H1 (cell line): ENCODE results near the gene IDI2. TPM values are rescaled to one million over a fixed set of nuclear protein-coding genes. Genes with fewer than 3 reads are reported as not detected.

ENCODE experiments used
- CHD1 ChIP-seq: IDR thresholded peaks from 2 replicates; pipeline ENCODE4 v1.6.1; 2012; ENCODE audit warnings: low read depth, low read length, improper control_type of control experiment
- CHD7 ChIP-seq: fragments of 300-600 bp; sonication (generic); IDR thresholded peaks from 2 replicates; pipeline ENCODE4 v1.7.1; 2012; ENCODE audit warnings: low read length, moderate library complexity, mild to moderate bottlenecking, inconsistent platforms; ENCODE audit not compliant: insufficient replicate concordance
- CREB1 ChIP-seq: IDR thresholded peaks from 2 replicates; pipeline ENCODE4 v1.6.1; 2012; ENCODE audit warnings: inconsistent platforms
- GABPA ChIP-seq: IDR thresholded peaks from 2 replicates; pipeline ENCODE4 v1.6.1; 2011; ENCODE audit warnings: mild to moderate bottlenecking, low read length, moderate library complexity, borderline replicate concordance; ENCODE audit not compliant: insufficient read depth
- GTF2F1 ChIP-seq: IDR thresholded peaks from 2 replicates; pipeline ENCODE4 v1.6.1; 2012; ENCODE audit warnings: low read depth, low read length, improper control_type of control experiment, borderline replicate concordance
- HDAC2 ChIP-seq, 2 experiments: fragments of 300-600 bp in 1 of 2; sonication (generic) in 1 of 2; IDR thresholded peaks; 2 replicates each; pipeline ENCODE4 v1.6.1; 2011 to 2012; ENCODE audit warnings: low read depth in 2 of 2, low read length in 2 of 2, mild to moderate bottlenecking in 2 of 2, moderate library complexity in 2 of 2, borderline replicate concordance in 1 of 2, inconsistent platforms in 1 of 2
- NANOG ChIP-seq: IDR thresholded peaks from 2 replicates; pipeline ENCODE4 v1.6.1; 2011; ENCODE audit warnings: low read length, low read depth, mild to moderate bottlenecking, inconsistent platforms; ENCODE audit not compliant: insufficient read depth, poor library complexity, severe bottlenecking
- SP4 ChIP-seq: IDR thresholded peaks from 2 replicates; pipeline ENCODE4 v1.6.1; 2012; ENCODE audit warnings: low read length, inconsistent platforms
- polyA plus RNA-seq, 7 experiments: library from polyadenylated mRNA; depleted of rRNA in 3 of 7; stranded (reverse) in 5 of 7; unstranded in 2 of 7; fragments of >200 nt in 5 of 7; fragments of 200-250 nt in 2 of 7; gene quantifications; 1 replicate in 5 of 7; 2 replicates in 1 of 7; 4 replicates in 1 of 7; pipeline versions ENCODE4 v1.2.1 to v1.2.3, GENCODE V29; 2011 to 2013; ENCODE audit warnings: missing spikeins in 2 of 7, mixed read lengths in 2 of 7
- total RNA-seq: library from RNA; stranded (reverse); fragmentation: NEBNext Ultra II Directional; extraction: Animal tissue kit (Norgen Biotek cat#: 25700); gene quantifications from 2 replicates; pipeline ENCODE4 v1.2.1, GENCODE V29; 2021

The IDI2 gene
- total and polyA plus RNA-seq, 2 of the 8 experiments (the other 6 are each of a cell fraction or from before 2014, with no cell fraction given), result not detected

DNA sequence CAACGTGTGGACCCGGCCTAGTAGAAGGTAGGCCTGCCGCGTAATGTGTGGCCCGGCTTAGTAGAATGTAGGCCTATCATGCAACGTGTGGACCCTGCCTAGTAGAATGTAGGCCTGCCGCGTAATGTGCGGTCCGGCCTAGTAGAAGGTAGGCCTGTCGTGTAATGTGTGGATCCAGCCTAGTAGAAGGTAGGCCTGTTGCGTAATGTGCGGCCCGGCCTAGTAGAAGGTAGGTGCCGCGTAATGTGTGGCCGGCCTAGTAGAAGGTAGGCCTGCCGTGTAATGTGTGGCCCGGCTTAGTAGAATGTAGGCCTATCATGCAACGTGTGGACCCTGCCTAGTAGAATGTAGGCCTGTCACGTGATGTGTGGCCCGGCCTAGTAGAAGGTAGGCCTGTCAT lies 49.3 kb downstream of the IDI2 start (continued):
- TF ChIP-seq GTF2F1, result no peak
- TF ChIP-seq GABPA, result no peak
- no peak for TF ChIP-seq SP4
- TF ChIP-seq CREB1, result no peak
- TF ChIP-seq NANOG, result no peak
- no peak for TF ChIP-seq CHD7
- TF ChIP-seq HDAC2 (IDR thresholded peaks at IDR 0.05; ENCODE audit: borderline replicate concordance in 1 of 2, low read depth in 2 of 2, low read length in 2 of 2), result no peak
- no peak for TF ChIP-seq CHD1
